NCI-H524 (cell line): ENCODE data around the gene SLC5A1.
"Not testable (repeated sequence)": the region's sequence is repeated elsewhere in the genome, so short reads cannot be mapped to it uniquely, and the experiment has no call there.

Experiments
- DNase-seq, 2 experiments: peaks; one replicate each; lab custom pipeline; 2025; lab: John Stamatoyannopoulos, UW

SLC5A1 gene

GRCh38 chr22:32144496-32145274 is 101.6 kb downstream of the SLC5A1 start:
- no peak for DNase-seq

GRCh38 chr22:32147128-32147527 is 104.1 kb downstream of the SLC5A1 start:
- not testable (repeated sequence) for DNase-seq

GRCh38 chr22:32148372-32148771 is 105.3 kb downstream of the SLC5A1 start:
- DNase-seq: not testable (repeated sequence)

GRCh38 chr22:32150647-32151046 is 107.6 kb downstream of the SLC5A1 start:
- not testable (repeated sequence) for DNase-seq

GRCh38 chr22:32151641-32152040 is 108.6 kb downstream of the SLC5A1 start:
- not testable (repeated sequence) for DNase-seq

GRCh38 chr22:32154727-32155126 is 111.7 kb downstream of the SLC5A1 start:
- DNase-seq: not testable (repeated sequence)

- not testable (repeated sequence) for DNase-seq
These were observed 114.6 kb downstream of the SLC5A1 start for GRCh38 chr22:32157632-32158031.

- no peak for DNase-seq
These were observed 115.9 kb downstream of the SLC5A1 start, which contains the start of gene C22orf42 for GRCh38 chr22:32158712-32159533. Gene C22orf42 (minus strand): TSS chr22:32159303. CDS start chr22:32159215, 88 bp downstream.

- not testable (repeated sequence) for DNase-seq
These were observed 117.3 kb downstream of the SLC5A1 start for GRCh38 chr22:32160411-32160810.
